WTC11 (cell line): ENCODE data around the gene SETD1B. TPM values are rescaled to one million over a fixed set of nuclear protein-coding genes. Genes with fewer than 3 reads are reported as not detected.
A peak's percentile ranks its signal among the peaks of the same experiment; 100 is the strongest.

Experiments used
- ATAC-seq: fragments of 200-7000 bp; cut with Tn5 transposase; 2 replicates; pipeline ENCODE4 v1.10.0; 2021; ENCODE audit warnings: mild to moderate bottlenecking, moderate library complexity
- CTCF ChIA-PET: fragments of 300-600 bp; sonication (Branson Sonifier 250); formaldehyde crosslinking; loops from one replicate; lab custom pipeline; 2021; ENCODE audit warnings: antibody characterized with exemption; lab: Charles Lee
- POLR2A ChIA-PET: fragments of 350-600 bp; sonication (Branson Sonifier 250); formaldehyde crosslinking; loops from one replicate; lab custom pipeline; 2021; ENCODE audit warnings: antibody characterized with exemption; lab: Charles Lee
- DNase-seq: peaks from one replicate; pipeline ENCODE4 v3.0.0; 2021; ENCODE audit warnings: low spot score
- H3K27ac Mint-ChIP-seq: 2 replicates; pipeline ENCODE4 v1.8.0; 2021; ENCODE audit warnings: mixed read lengths
- H3K27me3 Mint-ChIP-seq: 2 replicates; pipeline ENCODE4 v1.8.0; 2021; ENCODE audit warnings: low read depth, mild to moderate bottlenecking, moderate library complexity, mixed read lengths
- H3K36me3 Mint-ChIP-seq: 2 replicates; pipeline ENCODE4 v1.8.0; 2021; ENCODE audit warnings: mixed read lengths
- H3K4me1 Mint-ChIP-seq: 2 replicates; pipeline ENCODE4 v1.8.0; 2022; ENCODE audit warnings: mixed read lengths
- H3K4me3 Mint-ChIP-seq: 2 replicates; pipeline ENCODE4 v1.8.0; 2021; ENCODE audit warnings: mild to moderate bottlenecking, moderate library complexity, mixed read lengths
- H3K9me3 Mint-ChIP-seq: 2 replicates; pipeline ENCODE4 v1.8.0; 2021; ENCODE audit warnings: mixed read lengths
- AFF4 ChIP-seq: sonication (generic); formaldehyde crosslinking; IDR thresholded peaks from 2 replicates; pipeline ENCODE4 v1.8.1; 2023; ENCODE audit warnings: mild to moderate bottlenecking, missing genetic modification reagents, borderline replicate concordance
- ATF3 ChIP-seq: sonication (generic); formaldehyde crosslinking; conservative IDR thresholded peaks from 2 replicates; pipeline ENCODE4 v1.8.1; 2022; ENCODE audit warnings: mild to moderate bottlenecking, missing genetic modification reagents
- CBFB ChIP-seq: sonication (generic); formaldehyde crosslinking; IDR thresholded peaks from 2 replicates; pipeline ENCODE4 v1.8.1; 2022; ENCODE audit warnings: mild to moderate bottlenecking, low read depth, missing genetic modification reagents
- ESRRA ChIP-seq: sonication (generic); formaldehyde crosslinking; IDR thresholded peaks from 2 replicates; pipeline ENCODE4 v1.8.1; 2022; ENCODE audit warnings: mild to moderate bottlenecking, missing genetic modification reagents, borderline replicate concordance
- FOXJ3 ChIP-seq: sonication (generic); formaldehyde crosslinking; IDR thresholded peaks from 2 replicates; pipeline ENCODE4 v1.9.0; 2021; ENCODE audit warnings: missing genetic modification reagents, mild to moderate bottlenecking, borderline replicate concordance
- FOXK1 ChIP-seq: sonication (generic); formaldehyde crosslinking; IDR thresholded peaks from 2 replicates; pipeline ENCODE4 v1.8.0; 2022; ENCODE audit warnings: mild to moderate bottlenecking, moderate library complexity, missing genetic modification reagents
- FOXP4 ChIP-seq: sonication (generic); formaldehyde crosslinking; IDR thresholded peaks from 2 replicates; pipeline ENCODE4 v1.8.0; 2022; ENCODE audit warnings: mild to moderate bottlenecking, missing genetic modification reagents
- HMGA2 ChIP-seq: fragments of 250-450 bp; sonication (Bioruptor Pico); IDR thresholded peaks from 2 replicates; pipeline ENCODE4 v1.4.0; 2021; ENCODE audit warnings: mild to moderate bottlenecking, moderate library complexity
- IRF2 ChIP-seq: sonication (generic); formaldehyde crosslinking; IDR thresholded peaks from 2 replicates; pipeline ENCODE4 v1.8.0; 2022; ENCODE audit warnings: low read depth, missing genetic modification reagents, borderline replicate concordance
- JUN ChIP-seq: sonication (generic); formaldehyde crosslinking; IDR thresholded peaks from 2 replicates; pipeline ENCODE4 v1.8.0; 2023; ENCODE audit warnings: mild to moderate bottlenecking, missing genetic modification reagents
- NFYB ChIP-seq: sonication (generic); formaldehyde crosslinking; conservative IDR thresholded peaks from 2 replicates; pipeline ENCODE4 v1.8.0; 2022; ENCODE audit warnings: low read depth, missing genetic modification reagents
- PRDM15 ChIP-seq: sonication (generic); formaldehyde crosslinking; IDR thresholded peaks from 2 replicates; pipeline ENCODE4 v1.8.0; 2022; ENCODE audit warnings: missing genetic modification reagents
- PREB ChIP-seq: sonication (generic); formaldehyde crosslinking; IDR thresholded peaks from 2 replicates; pipeline ENCODE4 v1.8.1; 2022; ENCODE audit warnings: mild to moderate bottlenecking, missing genetic modification reagents, moderate library complexity, borderline replicate concordance
- RORB ChIP-seq: fragments of 250-450 bp; sonication (Bioruptor Pico); IDR thresholded peaks from 2 replicates; pipeline ENCODE4 v1.9.0; 2021; ENCODE audit warnings: mild to moderate bottlenecking
- SP1 ChIP-seq: sonication (generic); formaldehyde crosslinking; conservative IDR thresholded peaks from 2 replicates; pipeline ENCODE4 v1.8.1; 2022; ENCODE audit warnings: missing genetic modification reagents
- TCF7 ChIP-seq: sonication (generic); formaldehyde crosslinking; IDR thresholded peaks from 2 replicates; pipeline ENCODE4 v1.8.0; 2022; ENCODE audit warnings: mild to moderate bottlenecking, low read depth, missing genetic modification reagents, moderate library complexity
- TEAD4 ChIP-seq: sonication (generic); formaldehyde crosslinking; IDR thresholded peaks from 2 replicates; pipeline ENCODE4 v1.8.0; 2022; ENCODE audit warnings: mild to moderate bottlenecking, missing genetic modification reagents
- ZBTB43 ChIP-seq: sonication (generic); formaldehyde crosslinking; IDR thresholded peaks from 2 replicates; pipeline ENCODE4 v1.8.1; 2023; ENCODE audit warnings: mild to moderate bottlenecking, missing genetic modification reagents
- ZMAT4 ChIP-seq: fragments of 250-450 bp; sonication (Bioruptor Pico); IDR thresholded peaks from 2 replicates; pipeline ENCODE4 v1.9.0; 2021; ENCODE audit warnings: mild to moderate bottlenecking
- ZNF121 ChIP-seq: sonication (generic); formaldehyde crosslinking; IDR thresholded peaks from 2 replicates; pipeline ENCODE4 v1.8.0; 2023; ENCODE audit warnings: missing genetic modification reagents
- ZNF219 ChIP-seq: sonication (generic); formaldehyde crosslinking; IDR thresholded peaks from 2 replicates; pipeline ENCODE4 v1.8.0; 2023; ENCODE audit warnings: missing genetic modification reagents, mild to moderate bottlenecking, borderline replicate concordance
- ZNF416 ChIP-seq: fragments of 250-450 bp; sonication (Bioruptor Pico); IDR thresholded peaks from 2 replicates; pipeline ENCODE4 v1.9.0; 2021; ENCODE audit warnings: mild to moderate bottlenecking, inconsistent platforms
- total RNA-seq: library from RNA; stranded (reverse); gene quantifications from 3 replicates; pipeline ENCODE4 v1.2.3, GENCODE V29; 2021

SETD1B gene
- total RNA-seq, 1 experiment from 2014 or later: 19.5 TPM

- Mint-ChIP-seq H3K27ac (peak overlapping the region; percentile 100), H3K4me1 (peaks cover 42% of the 10 kb centered on the region), H3K27me3 (no peaks in the 10 kb centered on the region), H3K36me3 (peaks cover 11% of the 10 kb centered on the region), H3K4me3 (peak overlapping the region; percentile 79), H3K9me3 (no peaks in the 10 kb centered on the region)
- POLR2A ChIA-PET: interaction anchor here (0.6 to 11.7 kb wide), 7 partner anchors 6 to 1172 kb away, joined by 3 to 161 read pairs (median 8); partner anchors contain the start of genes PSMD9, RHOF and TMEM120B
- peak; percentile 83 for DNase-seq
- CTCF ChIA-PET: interaction anchor here (0.8 to 12.5 kb wide), 8 partner anchors 4 to 338 kb away, joined by 3 to 532 read pairs (median 6); partner anchors contain the start of genes PSMD9, RHOF and SETD1B
- peak; percentile 59 for ATAC-seq
- TF ChIP-seq NFYB (CRISPR knock-in tag) (peak; percentile 42; the same call in 1 of the 2 replicates), TCF7 (CRISPR knock-in tag) (no peak), ZMAT4 (CRISPR knock-in tag) (no peak), JUN (no peak), PREB (no peak), SP1 (CRISPR knock-in tag) (no peak; the same call in 1 of the 2 replicates), ZBTB43 (CRISPR knock-in tag) (no peak), FOXK1 (CRISPR knock-in tag) (peak; percentile 28; the same call in 1 of the 2 replicates), FOXP4 (CRISPR knock-in tag) (no peak), IRF2 (CRISPR knock-in tag) (no peak), PRDM15 (CRISPR knock-in tag) (no peak), TEAD4 (CRISPR knock-in tag) (no peak), ZNF219 (CRISPR knock-in tag) (no peak), CBFB (CRISPR knock-in tag) (no peak), ATF3 (CRISPR knock-in tag) (no peak), AFF4 (CRISPR knock-in tag) (0 out of 2 replicates have a peak, but pooled peaks have one; percentile 23), FOXJ3 (CRISPR knock-in tag) (no peak), HMGA2 (CRISPR knock-in tag) (no peak; the same call in 1 of the 2 replicates), ZNF416 (CRISPR knock-in tag) (peak; percentile 43; the same call in 1 of the 2 replicates), ZNF121 (CRISPR knock-in tag) (no peak), ESRRA (CRISPR knock-in tag) (0 out of 2 replicates have a peak, but pooled peaks have one; percentile 38), RORB (CRISPR knock-in tag) (peak; percentile 52; the same call in 1 of the 2 replicates)
Observed at GRCh38 chr12:121802843-121803698, 738 bp upstream of the SETD1B start.
